K562 (cell line): ENCODE data around the gene HSF4. TPM values are rescaled to one million over a fixed set of nuclear protein-coding genes. Genes with fewer than 3 reads are reported as not detected.

Source experiments
- ATAC-seq: fragments of 200-7000 bp; cut with Tn5 transposase; 3 replicates; pipeline ENCODE4 v1.9.1; 2020; ENCODE audit warnings: moderate library complexity
- BruUV-seq: library from RNA; stranded (reverse); fragments of 400-500 nt; replicated peaks from 2 replicates; lab custom pipeline; 2021; lab: Mats Ljungman, UMichigan
- CTCF ChIA-PET: fragments of 300-600 bp; formaldehyde crosslinking; extraction: SDS; loops from one replicate; lab custom pipeline; 2021; ENCODE audit warnings: low intra/inter-chr PET ratio; lab: Yijun Ruan, JAX
- POLR2A ChIA-PET: fragments of 300-600, 350-650 bp; sonication (Branson Sonifier 250); formaldehyde crosslinking; extraction: SDS; loops from one replicate; lab custom pipeline; 2021; ENCODE audit warnings: antibody characterized with exemption, inconsistent platforms; lab: Yijun Ruan, JAX
- DNase-seq, 4 experiments: peaks; one replicate each; pipeline versions ENCODE4 v3.0.0 to v3.0.0-alpha.2; 2011 to 2018; ENCODE audit warnings: low spot score in 3 of 4, mixed read lengths in 3 of 4; ENCODE audit errors: extremely low read depth in 1 of 4
- FAIRE-seq: peaks from 2 replicates; lab custom pipeline; 2011; peaks lifted over from hg19 to GRCh38; lab: Jason Lieb, UNC
- H2AFZ ChIP-seq: 2 replicates; pipeline ENCODE4 v1.6.0; 2011; ENCODE audit warnings: low read depth, low read length, control low read depth, inconsistent platforms
- H3K27ac ChIP-seq: fragments of 200-600 bp; 3 replicates; pipeline ENCODE4 v1.8.0; 2011; ENCODE audit warnings: low read depth, mild to moderate bottlenecking, control low read depth, inconsistent platforms, low read length, moderate library complexity, mixed read lengths; ENCODE audit errors: extremely low read depth
- H3K27me3 ChIP-seq, 2 experiments: fragments of 300-600 bp in 1 of 2; 2 replicates in 1 of 2; 3 replicates in 1 of 2; pipeline versions ENCODE4 v1.6.0 to v1.8.0; 2011; ENCODE audit warnings: inconsistent platforms in 2 of 2, low read length in 2 of 2, mild to moderate bottlenecking in 1 of 2, mixed read lengths in 1 of 2, moderate library complexity in 1 of 2; ENCODE audit not compliant: control insufficient read depth in 2 of 2, insufficient read depth in 2 of 2
- H3K36me3 ChIP-seq: fragments of 300-600 bp; 3 replicates; pipeline ENCODE4 v1.8.0; 2011; ENCODE audit warnings: mild to moderate bottlenecking, low read length, inconsistent platforms; ENCODE audit not compliant: control insufficient read depth, insufficient read depth
- H3K4me1 ChIP-seq, 2 experiments: fragments of 200-600 bp in 1 of 2; replicated peaks in 1 of 2; 2 replicates in 1 of 2; 3 replicates in 1 of 2; pipeline versions ENCODE4 v1.5.1 to v1.8.0; 2011; ENCODE audit warnings: inconsistent platforms in 2 of 2, low read length in 2 of 2, mild to moderate bottlenecking in 1 of 2, mixed read lengths in 1 of 2, moderate library complexity in 1 of 2; ENCODE audit not compliant: control insufficient read depth in 2 of 2, insufficient read depth in 2 of 2
- H3K4me2 ChIP-seq: 2 replicates; pipeline ENCODE4 v1.6.1; 2011; ENCODE audit warnings: low read length, control low read depth, inconsistent platforms, mixed read lengths; ENCODE audit not compliant: insufficient read depth
- H3K4me3 ChIP-seq: fragments of 200-600 bp; sonication (generic), shearing (Covaris generic); 2 replicates; pipeline ENCODE4 v1.5.1; 2016; ENCODE audit warnings: control low read depth, inconsistent platforms
- H3K79me2 ChIP-seq: fragments of 200-600 bp; 3 replicates; pipeline ENCODE4 v1.8.0; 2011; ENCODE audit warnings: low read length, inconsistent platforms; ENCODE audit not compliant: control insufficient read depth, insufficient read depth
- H3K9ac ChIP-seq, 2 experiments: 2 replicates each; pipeline versions ENCODE4 v1.6.0 to v1.6.1; 2011; ENCODE audit warnings: low read depth in 2 of 2, low read length in 2 of 2, control low read depth in 1 of 2, inconsistent platforms in 1 of 2, mild to moderate bottlenecking in 1 of 2, mixed read lengths in 1 of 2; ENCODE audit not compliant: insufficient read depth in 1 of 2
- H3K9me1 ChIP-seq: one replicate; pipeline ENCODE4 v1.6.0; 2011; ENCODE audit warnings: inconsistent platforms, mild to moderate bottlenecking, low read length, moderate library complexity; ENCODE audit not compliant: control insufficient read depth, insufficient read depth
- H3K9me3 ChIP-seq: replicated peaks from 2 replicates; pipeline ENCODE4 v1.5.1; 2011; ENCODE audit warnings: low read depth, low read length, inconsistent platforms; ENCODE audit not compliant: control insufficient read depth, insufficient read depth
- H4K20me1 ChIP-seq: replicated peaks from 2 replicates; pipeline ENCODE4 v1.6.1; 2011; ENCODE audit warnings: low read length, inconsistent platforms, mixed read lengths; ENCODE audit not compliant: control insufficient read depth, insufficient read depth
- ARID4B ChIP-seq: sonication (generic); formaldehyde crosslinking; IDR thresholded peaks from 2 replicates; pipeline ENCODE4 v1.8.0; 2022; ENCODE audit warnings: mild to moderate bottlenecking, missing genetic modification reagents
- CEBPB ChIP-seq: fragments of 450-650 bp; IDR thresholded peaks from 2 replicates; pipeline ENCODE4 v1.6.1; 2016; ENCODE audit warnings: missing genetic modification characterization, missing compliant biosample characterization
- CHD1 ChIP-seq: fragments of 200-600 bp; sonication (generic); IDR thresholded peaks from one replicate; pipeline ENCODE4 v1.6.1; 2012; ENCODE audit warnings: mild to moderate bottlenecking, moderate library complexity, low read length, inconsistent platforms
- MLLT1 ChIP-seq, 2 experiments: fragments of 450-650 bp; IDR thresholded peaks; 2 replicates each; pipeline ENCODE4 v1.6.1; 2016
- PHTF2 ChIP-seq: fragments of 250-450 bp; sonication (Bioruptor Pico); IDR thresholded peaks from 2 replicates; pipeline ENCODE4 v1.5.0; 2021; ENCODE audit warnings: mild to moderate bottlenecking
- ZNF253 ChIP-seq: fragments of 250-450 bp; sonication (Bioruptor Pico); conservative IDR thresholded peaks from 2 replicates; pipeline ENCODE4 v1.6.1; 2021; ENCODE audit warnings: mild to moderate bottlenecking
- WGBS: fragments of 100-300 bp; shearing (Covaris generic); methylation state at CpG from one replicate; pipeline ENCODE4 v1.1.6; 2016; ENCODE audit warnings: low coverage, mixed read lengths; ENCODE audit not compliant: insufficient coverage; ENCODE audit errors: missing lambda C conversion rate; 5-methylcytosine and 5-hydroxymethylcytosine counted together
- in situ Hi-C: fragments of 300-500 bp; cut with MboI; formaldehyde crosslinking; loops from 4 replicates; pipeline ENCODE4 v1.15.0; 2018; ENCODE audit warnings: inconsistent platforms, mixed read lengths
- intact Hi-C: fragments of 100-400 bp; cut with micrococcal nuclease; formaldehyde crosslinking; loops from 2 replicates; pipeline ENCODE4 v1.14.2; 2022
- polyA plus RNA-seq, 8 experiments: library from polyadenylated mRNA; depleted of rRNA in 4 of 8; stranded (reverse) in 5 of 8; unstranded in 3 of 8; fragments of >200 nt; fragmentation: Nextera tagmentation in 2 of 8; fragmentation: Illumina TruSeq in 1 of 8; extraction: Ambion mirVana in 2 of 8; extraction: Trizol in 1 of 8; gene quantifications; 2 replicates each; pipeline versions ENCODE4 v1.2.1 to v1.2.3, GENCODE V29; 2011 to 2014; ENCODE audit warnings: inconsistent platforms in 1 of 8, missing spikeins in 1 of 8
- total RNA-seq, 7 experiments: library from RNA; depleted of rRNA in 6 of 7; stranded (reverse); fragments of >200 nt in 6 of 7; fragmentation: Illumina TruSeq in 2 of 7; extraction: Trizol in 2 of 7; gene quantifications; 2 replicates each; pipeline versions ENCODE4 v1.2.1 to v1.2.3, GENCODE V29; 2011 to 2021; ENCODE audit warnings: low replicate concordance in 1 of 7

HSF4 gene
- total and polyA plus RNA-seq, 9 of the 15 experiments (the other 6 are each of a cell fraction or from before 2014, with no cell fraction given): 0.50 to 35.4 (median 8.8) TPM; not detected in 1

GRCh38 chr16:67147437-67148140 lies 17.0 kb upstream of the HSF4 start:
- no peak overlapping the region for H2AFZ ChIP-seq
- ATAC-seq: no peak
- TF ChIP-seq ZNF253 (no peak), CEBPB (tag) (peak; percentile 19; the same call in 1 of the 2 replicates)
- no peaks in the 10 kb centered on the region for H3K27me3 ChIP-seq
- H3K9me3 ChIP-seq: no peaks in the 10 kb centered on the region
- no peak overlapping the region for H3K27ac ChIP-seq
- in situ Hi-C loops: no loop called here
- intact Hi-C loops: no loop called here
- no peaks in the 10 kb centered on the region for H4K20me1 ChIP-seq
- H3K4me2 ChIP-seq: no peak overlapping the region
- 93% methylated on average over 4 of the region's 4 CpGs for WGBS
- ChIA-PET POLR2A (no interaction called here), CTCF (no interaction called here)
- DNase-seq: no peak
- FAIRE-seq: no peak
- no peak overlapping the region for H3K9ac ChIP-seq
- H3K4me1 ChIP-seq: peaks cover 0 to 26% of the 10 kb centered on the region in 2 experiments; a peak in 2 of 5 replicates
- H3K4me3 ChIP-seq: no peak overlapping the region
- peaks cover 62% of the 10 kb centered on the region for H3K36me3 ChIP-seq
- no peaks in the 10 kb centered on the region for H3K9me1 ChIP-seq
- BruUV-seq: no TSS peak
- H3K79me2 ChIP-seq: no peaks in the 10 kb centered on the region

- no TSS peak for BruUV-seq
- ChIA-PET CTCF (no interaction called here), POLR2A (no interaction called here)
- peaks cover 56% of the 10 kb centered on the region for H3K36me3 ChIP-seq
- H3K4me2 ChIP-seq: no peak overlapping the region
- H3K27me3 ChIP-seq: no peaks in the 10 kb centered on the region
- no peak overlapping the region for H3K9ac ChIP-seq
- H3K4me1 ChIP-seq: peaks cover 0 to 26% of the 10 kb centered on the region in 2 experiments; a peak in 2 of 5 replicates
- no peaks in the 10 kb centered on the region for H3K9me3 ChIP-seq
- no peaks in the 10 kb centered on the region for H4K20me1 ChIP-seq
- in situ Hi-C loops (no loop called here), intact Hi-C loops (no loop called here)
- no peak overlapping the region for H3K27ac ChIP-seq
- DNase-seq (no peak), ATAC-seq (no peak), FAIRE-seq (no peak)
- no peak overlapping the region for H3K4me3 ChIP-seq
- WGBS: 100% methylated on average over 2 of the region's 2 CpGs
- H3K79me2 ChIP-seq: no peaks in the 10 kb centered on the region
- H3K9me1 ChIP-seq: no peaks in the 10 kb centered on the region
- no peak overlapping the region for H2AFZ ChIP-seq
- no peak for TF ChIP-seq ARID4B (CRISPR knock-in tag)
- TF ChIP-seq CHD1: no peak
- TF ChIP-seq MLLT1 (IDR thresholded peaks at IDR 0.05): no peak
- TF ChIP-seq PHTF2 (CRISPR knock-in tag): no peak
These were observed 16.3 kb upstream of the HSF4 start for GRCh38 chr16:67148221-67148620.
